Stimulated activated CD8-positive, alpha-beta memory T cell treated with anti-CD3 and anti-CD28 coated beads, Interleukin-2, amount 100 ng/mL, for 1 hour (primary cell): ENCODE results near the gene CS.
"Not testable (repeated sequence)": the region's sequence is repeated elsewhere in the genome, so short reads cannot be mapped to it uniquely, and the experiment has no call there.

Experiments
- DNase-seq, 2 donors: peaks; one replicate each; pipeline ENCODE4 v3.0.0-alpha.2; 2020; ENCODE audit warnings: low read depth in 2 of 2

CS gene

GRCh38 chr12:56299853-56300643, at the start of gene CS:
TSS of gene CS (minus strand) at chr12:56300330. CDS start at chr12:56300201, 129 bp downstream.
- DNase-seq: peak; percentile 94 to 97

GRCh38 chr12:56348776-56349175, 48.6 kb upstream of the CS start:
- no peak for DNase-seq

- not testable (repeated sequence) for DNase-seq
Measured at GRCh38 chr12:56347255-56347654, 47.1 kb upstream of the CS start.

GRCh38 chr12:56346675-56347074, 46.5 kb upstream of the CS start:
- no peak for DNase-seq

GRCh38 chr12:56342290-56342689, 42.2 kb upstream of the CS start:
- DNase-seq: not testable (repeated sequence)

- no peak for DNase-seq
Measured at GRCh38 chr12:56341616-56342015, 41.5 kb upstream of the CS start.

GRCh38 chr12:56339158-56339422, 39.0 kb upstream of the CS start:
- no peak for DNase-seq

- peak; percentile 48 to 70 for DNase-seq
Measured at GRCh38 chr12:56338308-56339157, 38.4 kb upstream of the CS start, which contains the start of gene IL23A. TSS of gene IL23A (plus strand) at chr12:56338884. CDS start at chr12:56339045, 161 bp downstream.

- no peak for DNase-seq
Measured at GRCh38 chr12:56337753-56338251, 37.7 kb upstream of the CS start.

- DNase-seq: no peak
Measured at GRCh38 chr12:56336361-56337167, 36.4 kb upstream of the CS start.

- DNase-seq: not testable (repeated sequence)
Measured at GRCh38 chr12:56335527-56335926, 35.4 kb upstream of the CS start.

GRCh38 chr12:56334490-56334793, 34.3 kb upstream of the CS start:
- DNase-seq: no peak

GRCh38 chr12:56333679-56334489, 33.8 kb upstream of the CS start, which contains the start of gene PAN2:
TSS of gene PAN2 (minus strand) at chr12:56334000. CDS start at chr12:56333094, 906 bp downstream.
- peak; percentile 84 to 88 for DNase-seq

- DNase-seq: no peak
Measured at GRCh38 chr12:56333197-56333678, 33.1 kb upstream of the CS start.

- no peak for DNase-seq
Measured at GRCh38 chr12:56332512-56333196, 32.5 kb upstream of the CS start.

GRCh38 chr12:56330936-56331490, 30.9 kb upstream of the CS start:
- no peak for DNase-seq

- DNase-seq: no peak
Measured at GRCh38 chr12:56326533-56326932, 26.4 kb upstream of the CS start.

- DNase-seq: no peak
Measured at GRCh38 chr12:56326126-56326525, 26.0 kb upstream of the CS start.

GRCh38 chr12:56324206-56324605, 24.1 kb upstream of the CS start:
- DNase-seq: no peak

GRCh38 chr12:56321610-56322009, 21.5 kb upstream of the CS start:
- DNase-seq: not testable (repeated sequence)
